Neuron (in vitro differentiated cells): ENCODE measurements around the gene SENP6.
"Not testable (repeated sequence)": the region's sequence is repeated elsewhere in the genome, so short reads cannot be mapped to it uniquely, and the experiment has no call there.

Experiments
- H2AFZ ChIP-seq: one replicate; pipeline ENCODE4 v1.6.1; 2013; ENCODE audit warnings: low read depth, mild to moderate bottlenecking, inconsistent platforms, low read length, moderate library complexity
- H3K27me3 ChIP-seq: one replicate; pipeline ENCODE4 v1.6.1; 2013; ENCODE audit warnings: low read length; ENCODE audit not compliant: insufficient read depth
- H3K36me3 ChIP-seq: one replicate; pipeline ENCODE4 v1.6.1; 2013; ENCODE audit warnings: low read length; ENCODE audit not compliant: insufficient read depth
- H3K4me1 ChIP-seq: one replicate; pipeline ENCODE4 v1.6.1; 2013; ENCODE audit warnings: low read length; ENCODE audit not compliant: insufficient read depth
- H3K4me3 ChIP-seq: 2 replicates; pipeline ENCODE4 v1.5.1; 2013; ENCODE audit warnings: mild to moderate bottlenecking, low read length, moderate library complexity
- H3K9me3 ChIP-seq: one replicate; pipeline ENCODE4 v1.6.1; 2013; ENCODE audit warnings: low read length

SENP6 gene

DNA sequence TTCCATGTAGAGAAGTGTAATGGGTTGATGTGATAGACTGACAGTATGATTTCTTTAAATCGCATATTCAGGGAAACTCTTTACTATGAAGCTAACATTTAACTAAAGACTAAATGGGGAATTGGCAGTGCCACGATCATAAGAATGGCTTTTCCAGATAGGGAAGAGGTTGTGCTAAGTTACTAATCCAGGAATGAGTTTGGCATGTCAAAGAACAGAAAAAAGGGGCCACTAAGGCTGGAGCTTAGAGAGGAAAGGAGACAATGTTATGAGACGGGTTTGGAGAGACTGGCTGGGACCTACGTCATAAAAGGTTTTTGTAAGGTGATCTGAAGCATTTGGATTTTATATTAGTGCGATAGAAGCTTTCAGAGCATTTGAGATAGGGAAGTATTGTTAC is 40.6 kb downstream of the SENP6 start:
- H2AFZ ChIP-seq, result no peak overlapping the region
- no peaks in the 10 kb centered on the region for H3K4me1 ChIP-seq
- H3K4me3 ChIP-seq, result no peak overlapping the region
- peaks cover 57% of the 10 kb centered on the region for H3K36me3 ChIP-seq
- peaks cover 5% of the 10 kb centered on the region for H3K9me3 ChIP-seq
- no peaks in the 10 kb centered on the region for H3K27me3 ChIP-seq

DNA sequence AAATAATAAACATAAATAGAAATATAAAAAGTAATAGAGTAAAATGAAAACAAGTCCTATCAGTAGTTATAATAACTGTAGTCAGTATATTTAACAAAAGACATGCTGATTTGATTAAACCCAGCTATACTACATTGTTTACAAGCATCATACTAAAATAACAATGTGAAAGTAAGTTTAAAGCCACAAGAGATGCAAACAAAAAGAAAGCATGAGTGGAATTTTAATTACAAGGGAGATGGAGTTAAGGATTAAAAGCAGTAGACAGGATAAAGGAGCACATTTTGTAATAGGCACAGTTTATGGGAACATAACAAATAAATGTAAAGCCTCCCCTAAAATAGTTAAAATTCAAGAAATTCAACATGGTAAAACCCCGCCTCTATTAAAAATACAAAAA is 41.5 kb downstream of the SENP6 start:
- H3K27me3 ChIP-seq, result no peaks in the 10 kb centered on the region

GRCh38 chr6:75656479-75656878 is 54.8 kb downstream of the SENP6 start:
- Histone ChIP-seq H3K4me3 (no peak overlapping the region), H2AFZ (no peak overlapping the region), H3K36me3 (peaks cover 59% of the 10 kb centered on the region), H3K9me3 (no peaks in the 10 kb centered on the region), H3K27me3 (no peaks in the 10 kb centered on the region), H3K4me1 (no peaks in the 10 kb centered on the region)

More for the DNA sequence above, 41.5 kb downstream of the SENP6 start:
- H3K4me1 ChIP-seq, result no peaks in the 10 kb centered on the region
- peaks cover 63% of the 10 kb centered on the region for H3K36me3 ChIP-seq
- H3K4me3 ChIP-seq, result no peak overlapping the region
- peaks cover 5% of the 10 kb centered on the region for H3K9me3 ChIP-seq
- no peak overlapping the region for H2AFZ ChIP-seq

GRCh38 chr6:75657327-75657726 is 55.6 kb downstream of the SENP6 start:
- H3K9me3 ChIP-seq, result no peaks in the 10 kb centered on the region
- peaks cover 55% of the 10 kb centered on the region for H3K36me3 ChIP-seq
- no peak overlapping the region for H3K4me3 ChIP-seq
- H2AFZ ChIP-seq, result no peak overlapping the region
- no peaks in the 10 kb centered on the region for H3K4me1 ChIP-seq
- no peaks in the 10 kb centered on the region for H3K27me3 ChIP-seq

DNA sequence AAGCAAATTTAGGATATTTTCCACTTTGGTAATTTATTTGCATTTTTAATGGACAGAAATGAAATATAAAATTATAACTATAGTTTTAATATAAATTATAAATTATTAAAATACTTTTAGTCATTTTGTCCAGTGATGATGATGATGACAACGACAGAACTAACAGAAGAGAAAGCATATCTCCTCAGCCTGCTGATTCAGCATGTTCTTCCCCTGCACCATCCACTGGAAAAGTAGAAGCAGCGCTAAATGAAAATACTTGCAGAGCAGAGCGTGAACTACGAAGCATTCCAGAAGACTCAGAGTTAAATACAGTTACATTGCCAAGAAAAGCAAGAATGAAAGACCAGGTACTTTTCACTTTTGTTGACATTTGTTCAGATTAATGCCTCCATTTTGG is 64.9 kb downstream of the SENP6 start:
- H3K9me3 ChIP-seq, result no peaks in the 10 kb centered on the region
- H3K4me3 ChIP-seq, result no peak overlapping the region
- H3K36me3 ChIP-seq, result peaks cover 68% of the 10 kb centered on the region
- H3K4me1 ChIP-seq, result no peaks in the 10 kb centered on the region
- H3K27me3 ChIP-seq, result no peaks in the 10 kb centered on the region
- H2AFZ ChIP-seq, result no peak overlapping the region

GRCh38 chr6:75673884-75674283 is 72.2 kb downstream of the SENP6 start:
- Histone ChIP-seq H3K36me3 (peaks cover 74% of the 10 kb centered on the region), H3K9me3 (no peaks in the 10 kb centered on the region), H2AFZ (no peak overlapping the region), H3K4me3 (no peak overlapping the region), H3K4me1 (no peaks in the 10 kb centered on the region), H3K27me3 (no peaks in the 10 kb centered on the region)

DNA sequence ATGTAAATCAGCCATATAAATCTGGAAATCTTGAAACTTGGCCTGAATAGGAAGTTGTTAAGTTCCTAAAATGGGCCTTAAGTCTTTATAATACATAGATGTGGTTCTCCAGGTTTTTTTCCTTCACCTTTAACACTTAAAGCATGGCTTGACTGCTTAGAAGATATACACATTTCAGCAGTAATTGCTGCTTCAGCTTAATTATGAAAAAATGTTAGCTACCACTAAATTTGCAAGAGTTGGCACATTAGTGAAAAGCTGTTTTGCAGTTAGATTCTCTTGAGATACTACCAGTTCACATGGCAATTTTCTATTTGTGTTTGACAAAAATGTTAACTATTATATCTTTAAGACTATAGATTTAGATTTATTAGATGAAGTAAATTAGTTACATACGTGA is 74.7 kb downstream of the SENP6 start:
- Histone ChIP-seq H3K27me3 (no peaks in the 10 kb centered on the region), H2AFZ (no peak overlapping the region), H3K4me1 (no peaks in the 10 kb centered on the region), H3K9me3 (peaks cover 5% of the 10 kb centered on the region), H3K36me3 (peaks cover 81% of the 10 kb centered on the region), H3K4me3 (no peak overlapping the region)

DNA sequence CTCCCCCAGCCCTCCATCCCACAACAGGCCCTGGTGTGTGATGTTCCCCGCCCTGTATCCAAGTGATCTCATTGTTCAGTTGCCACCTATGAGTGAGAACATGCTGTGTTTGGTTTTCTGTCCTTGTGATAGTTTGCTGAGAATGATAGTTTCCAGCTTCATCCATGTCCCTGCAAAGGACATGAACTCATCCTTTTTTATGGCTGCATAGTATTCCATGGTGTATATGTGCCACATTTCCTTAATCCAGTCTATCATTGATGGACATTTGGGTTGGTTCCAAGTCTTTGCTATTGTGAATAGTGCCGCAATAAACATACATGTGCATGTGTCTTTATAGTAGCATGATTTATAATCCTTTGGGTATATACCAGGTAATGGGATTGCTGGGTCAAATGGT is 80.9 kb downstream of the SENP6 start:
- not testable (repeated sequence) for H3K4me1 ChIP-seq, H3K27me3 ChIP-seq, H2AFZ ChIP-seq, H3K4me3 ChIP-seq
- H3K9me3 ChIP-seq, result peaks cover 10% of the 10 kb centered on the region
- H3K36me3 ChIP-seq, result peaks cover 52% of the 10 kb centered on the region

- H3K4me1 ChIP-seq, H2AFZ ChIP-seq, H3K27me3 ChIP-seq, H3K4me3 ChIP-seq: not testable (repeated sequence)
- peaks cover 51% of the 10 kb centered on the region for H3K36me3 ChIP-seq
- H3K9me3 ChIP-seq, result peaks cover 10% of the 10 kb centered on the region
These were observed 81.3 kb downstream of the SENP6 start for GRCh38 chr6:75683005-75683404.

GRCh38 chr6:75687535-75687934 is 85.9 kb downstream of the SENP6 start:
- not testable (repeated sequence) for H3K4me1 ChIP-seq, H2AFZ ChIP-seq, H3K27me3 ChIP-seq, H3K4me3 ChIP-seq, H3K9me3 ChIP-seq
- peaks cover 30% of the 10 kb centered on the region for H3K36me3 ChIP-seq

DNA sequence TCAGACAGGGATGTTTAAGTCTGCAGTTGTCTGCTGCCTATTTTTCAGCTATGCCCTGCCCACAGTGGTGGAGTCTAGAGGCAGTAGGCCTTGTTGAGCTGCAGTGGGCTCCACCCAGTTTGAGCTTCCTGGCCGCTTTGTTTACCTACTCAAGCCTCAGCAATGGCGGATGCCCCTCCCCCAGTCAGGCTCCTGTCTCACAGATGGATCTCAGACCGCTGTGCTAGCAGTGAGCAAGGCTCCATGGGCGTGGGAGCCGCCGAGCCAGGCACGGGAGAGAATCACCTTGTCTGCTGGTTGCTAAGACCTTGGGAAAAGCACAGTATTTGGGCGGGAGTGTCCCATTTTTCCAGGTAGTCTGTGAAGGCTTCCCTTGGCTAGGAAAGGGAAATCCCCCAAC is 86.3 kb downstream of the SENP6 start:
- not testable (repeated sequence) for H3K9me3 ChIP-seq, H3K4me1 ChIP-seq, H3K4me3 ChIP-seq, H2AFZ ChIP-seq, H3K27me3 ChIP-seq
- peaks cover 34% of the 10 kb centered on the region for H3K36me3 ChIP-seq

- no peaks in the 10 kb centered on the region for H3K9me3 ChIP-seq
- peaks cover 35% of the 10 kb centered on the region for H3K36me3 ChIP-seq
- H3K4me3 ChIP-seq, result no peak overlapping the region
- H3K4me1 ChIP-seq, result no peaks in the 10 kb centered on the region
- H2AFZ ChIP-seq, result no peak overlapping the region
- H3K27me3 ChIP-seq, result no peaks in the 10 kb centered on the region
These were observed 87.9 kb downstream of the SENP6 start for GRCh38 chr6:75689576-75689975.

DNA sequence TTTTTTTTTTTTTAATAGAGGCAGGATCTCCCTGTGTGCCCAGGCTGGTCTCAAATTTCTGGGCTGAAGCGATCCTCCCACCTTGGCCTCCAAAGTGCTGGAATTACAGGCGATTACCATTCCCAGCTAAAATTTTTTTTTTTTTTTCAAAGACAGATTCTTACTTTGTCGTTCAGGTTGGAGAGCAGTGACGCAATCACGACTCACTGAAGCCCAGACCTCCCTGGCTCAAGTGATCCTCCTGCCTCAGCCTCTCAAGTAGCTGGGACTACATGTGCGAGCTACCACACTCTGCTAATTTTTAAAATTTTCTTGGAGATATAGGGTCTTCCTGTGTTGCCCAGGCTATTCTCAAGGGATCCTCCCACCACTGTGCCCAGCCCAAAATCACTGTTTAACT is 89.3 kb downstream of the SENP6 start:
- Histone ChIP-seq H3K27me3 (no peaks in the 10 kb centered on the region), H3K4me3 (no peak overlapping the region), H3K9me3 (no peaks in the 10 kb centered on the region), H3K4me1 (no peaks in the 10 kb centered on the region), H2AFZ (no peak overlapping the region), H3K36me3 (peaks cover 38% of the 10 kb centered on the region)

- Histone ChIP-seq H3K4me3 (no peak overlapping the region), H2AFZ (no peak overlapping the region), H3K27me3 (no peaks in the 10 kb centered on the region), H3K4me1 (no peaks in the 10 kb centered on the region), H3K9me3 (no peaks in the 10 kb centered on the region), H3K36me3 (peaks cover 48% of the 10 kb centered on the region)
These were observed 91.9 kb downstream of the SENP6 start for GRCh38 chr6:75693534-75693933.
